Glomerular visceral epithelial cell (primary cell): Measurements from ENCODE around the gene MRPL17.

Experiments used
- DNase-seq: peaks from one replicate; pipeline ENCODE4 v3.0.0-alpha.2; 2016; ENCODE audit errors: extremely low spot score

MRPL17 gene

GRCh38 chr11:6633422-6634408, 49.4 kb downstream of the MRPL17 start:
- no peak for DNase-seq

- DNase-seq = no peak
These were observed 50.7 kb downstream of the MRPL17 start for GRCh38 chr11:6632116-6633073.

- DNase-seq = no peak
These were observed 51.7 kb downstream of the MRPL17 start for GRCh38 chr11:6631361-6631890.

- DNase-seq = no peak
These were observed 52.4 kb downstream of the MRPL17 start for GRCh38 chr11:6630632-6631291.
